SU-DHL-6 (cell line): Measurements from ENCODE around the gene DNASE2B.
A peak's percentile ranks its signal among the peaks of the same experiment; 100 is the strongest.

ENCODE experiments used
- H2AFZ ChIP-seq: fragments of 200-600 bp; sonication (generic); 2 replicates; pipeline ENCODE4 v1.6.1; 2014; ENCODE audit warnings: low read depth, mild to moderate bottlenecking, moderate library complexity, mixed read lengths, antibody characterized with exemption, low read length; ENCODE audit not compliant: severe bottlenecking
- H3F3A ChIP-seq: fragments of 200-600 bp; shearing (Covaris generic); 2 replicates; pipeline ENCODE4 v1.6.0; 2016; ENCODE audit warnings: antibody characterized with exemption, mild to moderate bottlenecking; ENCODE audit not compliant: insufficient read depth
- H3K27ac ChIP-seq: fragments of 200-600 bp; sonication (generic); 2 replicates; pipeline ENCODE4 v1.5.1; 2016; ENCODE audit warnings: low read depth, mild to moderate bottlenecking, low read length, moderate library complexity, mixed read lengths
- H3K27me3 ChIP-seq: fragments of 200-600 bp; sonication (generic), shearing (Covaris generic); 2 replicates; pipeline ENCODE4 v1.6.0; 2014; ENCODE audit warnings: mild to moderate bottlenecking, low read length
- H3K36me3 ChIP-seq: fragments of 200-600 bp; sonication (generic); 2 replicates; pipeline ENCODE4 v1.6.1; 2014; ENCODE audit warnings: mild to moderate bottlenecking, low read length, mixed read lengths
- H3K4me2 ChIP-seq: fragments of 300-600, 200-600 bp; shearing (Covaris generic), sonication (generic); 2 replicates; pipeline ENCODE4 v1.6.0; 2014; ENCODE audit warnings: low read length, low read depth, mild to moderate bottlenecking; ENCODE audit not compliant: poor library complexity, severe bottlenecking
- H3K4me3 ChIP-seq: fragments of 200-600 bp; sonication (generic); 2 replicates; pipeline ENCODE4 v1.5.1; 2014; ENCODE audit warnings: antibody characterized with exemption, low read length, mild to moderate bottlenecking, mixed read lengths; ENCODE audit not compliant: insufficient read depth, poor library complexity, severe bottlenecking
- H3K79me2 ChIP-seq: fragments of 200-600 bp; sonication (generic); 2 replicates; pipeline ENCODE4 v1.6.1; 2014; ENCODE audit warnings: mild to moderate bottlenecking, low read length, moderate library complexity; ENCODE audit not compliant: insufficient read depth
- H3K9ac ChIP-seq: fragments of 200-600 bp; sonication (generic); 2 replicates; pipeline ENCODE4 v1.7.0; 2014; ENCODE audit warnings: mild to moderate bottlenecking, low read length
- H3K9me2 ChIP-seq: fragments of 200-600 bp; sonication (generic); replicated peaks from 2 replicates; pipeline ENCODE4 v1.6.1; 2014; ENCODE audit warnings: low read length; ENCODE audit not compliant: insufficient read depth
- H3K9me3 ChIP-seq: fragments of 200-600 bp; sonication (generic); 2 replicates; pipeline ENCODE4 v1.6.1; 2014; ENCODE audit warnings: low read length, mixed read lengths; ENCODE audit not compliant: insufficient read depth
- H4K20me1 ChIP-seq: fragments of 200-600 bp; sonication (generic); 2 replicates; pipeline ENCODE4 v1.6.1; 2014; ENCODE audit warnings: low read depth, mild to moderate bottlenecking, antibody characterized with exemption, low read length, moderate library complexity, mixed read lengths
- EZH2phosphoT487 ChIP-seq: fragments of 200-600 bp; sonication (generic), shearing (Covaris generic); conservative IDR thresholded peaks from 2 replicates; pipeline ENCODE4 v1.6.1; 2018; ENCODE audit warnings: mild to moderate bottlenecking, antibody characterized with exemption, low read length, moderate library complexity, mixed read lengths
- TF ChIP-seq, protein P1 (sequence below): fragments of 200-600 bp; sonication (generic); IDR thresholded peaks from one replicate; pipeline ENCODE4 v1.5.1; 2017; ENCODE audit warnings: antibody characterized with exemption, mild to moderate bottlenecking, low read length, moderate library complexity; ENCODE audit not compliant: insufficient read depth, poor library complexity, severe bottlenecking

DNASE2B gene

DNA sequence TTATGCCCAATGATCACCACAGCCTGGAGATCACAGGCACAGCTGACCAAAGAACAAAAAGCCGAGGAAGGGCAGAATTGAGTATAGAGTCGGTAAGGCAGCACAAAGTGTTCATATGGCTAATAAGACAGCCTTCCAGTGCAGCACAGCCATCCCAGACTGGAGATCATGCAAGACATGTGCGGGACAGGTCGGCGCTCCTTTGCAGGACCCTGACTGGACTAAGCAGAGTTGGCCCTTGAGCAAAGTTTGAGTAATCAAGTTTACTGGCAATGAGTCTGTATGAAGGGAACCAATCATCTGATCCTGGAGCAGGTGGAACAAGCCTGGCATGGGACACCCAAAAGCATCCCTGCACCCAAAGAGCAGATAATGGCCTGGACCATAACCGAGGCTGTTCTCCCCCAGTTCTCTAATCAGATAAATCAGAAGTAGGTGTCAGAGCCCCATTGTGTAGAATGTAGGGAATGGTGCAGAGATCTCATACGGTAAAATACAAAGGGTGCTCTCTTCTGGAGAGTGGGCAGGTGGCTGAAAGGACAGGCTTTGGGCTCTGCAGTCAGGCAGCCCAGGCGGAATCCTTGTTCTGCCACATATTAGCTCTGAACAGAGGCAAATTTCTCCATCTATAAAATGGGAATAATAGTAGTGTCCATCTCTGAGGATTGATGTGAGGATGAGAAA, 10.7 kb upstream of the DNASE2B start:
- TF ChIP-seq EZH2phosphoT487 = no peak
- TF ChIP-seq, protein P1, sequence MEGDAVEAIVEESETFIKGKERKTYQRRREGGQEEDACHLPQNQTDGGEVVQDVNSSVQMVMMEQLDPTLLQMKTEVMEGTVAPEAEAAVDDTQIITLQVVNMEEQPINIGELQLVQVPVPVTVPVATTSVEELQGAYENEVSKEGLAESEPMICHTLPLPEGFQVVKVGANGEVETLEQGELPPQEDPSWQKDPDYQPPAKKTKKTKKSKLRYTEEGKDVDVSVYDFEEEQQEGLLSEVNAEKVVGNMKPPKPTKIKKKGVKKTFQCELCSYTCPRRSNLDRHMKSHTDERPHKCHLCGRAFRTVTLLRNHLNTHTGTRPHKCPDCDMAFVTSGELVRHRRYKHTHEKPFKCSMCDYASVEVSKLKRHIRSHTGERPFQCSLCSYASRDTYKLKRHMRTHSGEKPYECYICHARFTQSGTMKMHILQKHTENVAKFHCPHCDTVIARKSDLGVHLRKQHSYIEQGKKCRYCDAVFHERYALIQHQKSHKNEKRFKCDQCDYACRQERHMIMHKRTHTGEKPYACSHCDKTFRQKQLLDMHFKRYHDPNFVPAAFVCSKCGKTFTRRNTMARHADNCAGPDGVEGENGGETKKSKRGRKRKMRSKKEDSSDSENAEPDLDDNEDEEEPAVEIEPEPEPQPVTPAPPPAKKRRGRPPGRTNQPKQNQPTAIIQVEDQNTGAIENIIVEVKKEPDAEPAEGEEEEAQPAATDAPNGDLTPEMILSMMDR = peak; percentile 25
- no peaks in the 10 kb centered on the region for H3K9me2 ChIP-seq
- H3K36me3 ChIP-seq = no peaks in the 10 kb centered on the region
- H3K79me2 ChIP-seq = no peaks in the 10 kb centered on the region
- no peak overlapping the region for H3K9ac ChIP-seq
- no peaks in the 10 kb centered on the region for H3K27me3 ChIP-seq
- no peaks in the 10 kb centered on the region for H3K9me3 ChIP-seq
- H3K27ac ChIP-seq = no peak overlapping the region
- no peak overlapping the region for H2AFZ ChIP-seq
- no peaks in the 10 kb centered on the region for H4K20me1 ChIP-seq
- no peak overlapping the region for H3K4me3 ChIP-seq
- H3F3A ChIP-seq = no peaks in the 10 kb centered on the region
- no peak overlapping the region for H3K4me2 ChIP-seq

DNA sequence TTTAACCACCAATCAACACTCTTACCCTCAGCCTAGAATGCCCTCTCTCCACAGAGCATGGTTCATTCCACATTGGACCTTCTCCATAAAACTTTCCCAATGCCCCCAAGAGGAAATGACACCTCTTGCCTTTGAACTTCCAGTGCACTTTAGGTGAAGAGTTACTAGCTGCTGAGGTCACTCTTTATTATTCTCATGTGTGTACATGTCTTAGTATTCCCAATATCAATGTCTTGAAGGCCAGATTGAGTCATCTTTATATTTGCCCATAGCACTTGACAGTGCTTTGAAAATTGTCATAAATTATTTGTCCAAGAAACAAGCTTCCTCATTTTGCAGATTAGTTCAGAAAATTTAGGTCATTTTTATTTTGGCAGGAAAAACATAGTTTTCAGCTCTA, 8.1 kb upstream of the DNASE2B start:
- Histone ChIP-seq H3K9me3 (no peaks in the 10 kb centered on the region), H3K36me3 (no peaks in the 10 kb centered on the region), H3K4me2 (no peak overlapping the region), H3K9ac (no peak overlapping the region), H3F3A (no peaks in the 10 kb centered on the region), H3K27me3 (no peaks in the 10 kb centered on the region), H4K20me1 (no peaks in the 10 kb centered on the region), H2AFZ (no peak overlapping the region), H3K9me2 (no peaks in the 10 kb centered on the region), H3K4me3 (no peak overlapping the region), H3K27ac (no peak overlapping the region), H3K79me2 (no peaks in the 10 kb centered on the region)
- no peak for TF ChIP-seq EZH2phosphoT487
- TF ChIP-seq, protein P1 = no peak

- Histone ChIP-seq H3K4me2 (no peak overlapping the region), H3K79me2 (no peaks in the 10 kb centered on the region), H3K27ac (no peak overlapping the region), H4K20me1 (no peaks in the 10 kb centered on the region), H3K36me3 (no peaks in the 10 kb centered on the region), H3K9ac (no peak overlapping the region), H2AFZ (no peak overlapping the region), H3K9me3 (no peaks in the 10 kb centered on the region), H3F3A (no peaks in the 10 kb centered on the region), H3K27me3 (no peaks in the 10 kb centered on the region), H3K9me2 (no peaks in the 10 kb centered on the region), H3K4me3 (no peak overlapping the region)
- TF ChIP-seq, protein P1 = no peak
- no peak for TF ChIP-seq EZH2phosphoT487
Observed at GRCh38 chr1:84401156-84401555, 2.9 kb downstream of the DNASE2B start.
